Measurements from ENCODE around the gene PPP1CA. TPM values are rescaled to one million over a fixed set of nuclear protein-coding genes. Genes with fewer than 3 reads are reported as not detected.

Gene PPP1CA
- total and polyA plus RNA-seq, 8 donors = 108 to 173 (median 140) TPM

DNA sequence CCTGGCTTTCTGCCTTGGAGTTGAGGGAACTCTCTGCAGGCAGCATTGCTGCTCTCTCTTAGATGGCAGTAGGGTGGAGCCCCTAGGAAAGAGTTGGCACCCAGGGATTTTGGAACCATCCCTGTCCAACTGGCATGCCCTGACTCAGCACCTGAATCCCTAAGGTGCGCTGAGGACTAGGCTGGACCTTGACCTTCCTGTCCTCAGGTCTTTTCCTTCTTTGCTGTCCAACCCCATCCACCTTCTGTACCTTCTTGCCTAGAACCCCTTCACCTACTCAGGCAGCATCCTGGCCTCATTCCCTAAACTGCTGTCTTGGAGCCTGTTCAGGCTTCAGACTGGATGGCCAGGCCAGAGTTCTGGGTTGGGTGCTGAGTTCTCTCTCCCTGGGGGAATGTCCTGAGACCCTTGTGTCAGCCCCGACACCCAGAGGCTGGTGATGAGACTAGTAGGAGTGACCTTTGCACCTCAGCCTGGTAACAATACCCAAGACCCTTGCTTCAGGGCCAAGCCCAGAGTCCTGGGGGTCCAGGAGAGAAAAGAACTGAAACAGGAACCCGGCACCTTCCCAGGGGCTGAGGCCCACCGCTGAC lies 45.8 kb downstream of the PPP1CA start:
- peak overlapping the region; percentile 98 to 100 for H3K27ac ChIP-seq
- no peaks in the 10 kb centered on the region for H3K9me3 ChIP-seq
- DNase-seq (no peak), ATAC-seq (no peak)
- no peak for TF ChIP-seq CTCF (IDR thresholded peaks at IDR 0.05)
- peaks cover 31 to 65% of the 10 kb centered on the region in 2 donors for H3K4me1 ChIP-seq
- intact Hi-C loops (cut with DNase I) = no loop called here
- no peaks in the 10 kb centered on the region for H3K36me3 ChIP-seq
- H3K27me3 ChIP-seq = no peaks in the 10 kb centered on the region
- H3K4me3 ChIP-seq = no peak overlapping the region

DNA sequence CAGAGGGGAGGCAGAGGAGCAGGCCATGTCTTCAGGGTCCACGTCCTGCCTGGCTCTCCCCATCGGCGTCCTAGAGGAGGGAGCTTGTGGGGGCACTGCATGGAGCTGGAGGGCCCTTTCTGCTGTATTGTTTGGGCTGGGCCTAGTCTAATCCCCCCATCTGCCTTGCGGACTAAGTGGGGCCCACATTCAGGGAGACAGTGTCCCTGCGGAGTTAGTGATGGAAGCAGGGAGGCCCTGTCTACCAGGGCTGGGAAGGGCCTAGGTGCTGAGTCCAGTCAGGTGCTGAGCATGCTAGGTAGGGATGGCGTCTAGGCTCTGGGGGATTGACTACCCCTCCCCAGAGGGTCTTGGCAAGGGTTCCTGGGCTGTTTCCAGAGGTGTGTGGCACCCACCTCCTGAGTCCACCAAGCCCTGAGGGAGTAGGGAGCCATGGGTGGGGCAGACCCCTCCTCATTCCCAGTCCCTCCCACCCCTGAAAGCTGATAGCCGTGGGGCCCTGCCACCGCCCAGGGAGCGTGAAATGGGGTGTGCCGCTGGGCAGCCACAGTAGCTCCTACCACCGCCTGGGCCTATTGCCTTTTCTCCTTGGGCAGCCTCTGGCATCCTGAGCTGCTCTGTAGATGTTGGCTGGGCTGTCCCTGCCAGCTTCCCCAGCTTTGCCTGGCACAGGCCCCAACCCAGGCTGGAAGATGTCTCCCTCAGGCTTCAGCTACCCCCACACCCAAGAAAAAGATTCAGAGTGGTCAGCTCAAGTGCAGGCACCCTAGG lies 46.5 kb downstream of the PPP1CA start:
- Histone ChIP-seq H3K4me3 (no peak overlapping the region), H3K27me3 (no peaks in the 10 kb centered on the region), H3K36me3 (no peaks in the 10 kb centered on the region), H3K9me3 (no peaks in the 10 kb centered on the region), H3K4me1 (peaks cover 31 to 67% of the 10 kb centered on the region in 2 donors), H3K27ac (peak overlapping the region; percentile 98 to 100)
- no peak for ATAC-seq
- no peak for DNase-seq
- intact Hi-C loops (cut with DNase I) = no loop called here
- no peak for TF ChIP-seq CTCF (IDR thresholded peaks at IDR 0.05)

GRCh38 chr11:67354075-67355022 lies 47.3 kb downstream of the PPP1CA start:
- Histone ChIP-seq H3K27me3 (no peaks in the 10 kb centered on the region), H3K36me3 (no peaks in the 10 kb centered on the region), H3K27ac (peak overlapping the region; percentile 98 to 100), H3K4me3 (peak overlapping the region; percentile 16 to 77), H3K4me1 (peaks cover 31 to 67% of the 10 kb centered on the region in 2 donors), H3K9me3 (no peaks in the 10 kb centered on the region)
- DNase-seq (peak in 1 of 4 donors; percentile 79), ATAC-seq (peak; percentile 5)
- TF ChIP-seq CTCF (IDR thresholded peaks at IDR 0.05) = no peak
- intact Hi-C loops (cut with DNase I) = loop anchor here in 1 of 2 donors (5.0 kb wide), 1 partner anchor 33 kb away; no protein-coding TSS in a partner anchor

DNA sequence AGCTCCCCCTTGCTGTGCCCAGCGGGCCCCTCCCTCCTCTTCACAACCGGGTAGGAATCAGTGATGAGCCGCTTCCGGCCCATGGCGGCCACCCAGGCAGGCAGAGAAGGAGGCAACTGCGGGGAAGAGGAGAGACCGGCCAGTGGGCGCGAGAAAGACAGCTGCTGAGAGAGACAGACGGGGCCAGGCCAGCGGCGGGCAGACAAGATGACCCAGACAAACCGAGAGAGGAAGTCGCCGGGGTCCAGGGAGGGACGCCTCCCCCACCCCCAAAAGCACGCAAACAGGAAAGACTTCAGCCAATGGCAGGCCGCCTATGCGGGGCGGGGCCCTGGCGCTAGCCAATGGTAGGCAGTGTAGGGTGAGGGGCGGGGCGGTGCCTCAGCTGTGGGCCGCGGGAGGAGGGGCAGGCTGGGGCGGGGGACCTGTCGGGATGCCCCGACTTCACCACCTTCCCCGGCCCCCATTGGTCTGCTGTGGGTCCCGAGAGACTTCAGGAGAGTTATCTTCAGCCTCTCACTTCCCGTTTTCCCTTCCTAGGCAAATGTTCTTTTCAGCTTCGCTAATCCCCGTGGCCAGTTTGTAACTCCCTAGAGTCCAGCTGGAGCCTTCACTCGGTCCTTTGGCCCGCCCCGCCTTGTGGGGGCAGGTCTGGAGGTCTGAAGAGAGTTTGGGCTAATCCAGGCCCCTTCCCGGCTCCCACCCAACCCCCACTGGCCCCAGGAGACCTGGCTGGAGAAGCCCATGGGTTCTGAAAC lies 48.2 kb downstream of the PPP1CA start, which contains the start of gene POLD4:
POLD4 (minus strand) TSS at position 230 of the 758 bp plus-strand sequence; CDS start at position 83, 147 bp downstream.
- DNase-seq = peak; percentile 92 to 99 (median 96)
- Histone ChIP-seq H3K4me1 (peaks cover 31 to 67% of the 10 kb centered on the region in 2 donors), H3K27me3 (no peaks in the 10 kb centered on the region), H3K36me3 (no peaks in the 10 kb centered on the region), H3K4me3 (peak within 1 kb of the TSS; percentile 56 to 77), H3K9me3 (no peaks in the 10 kb centered on the region), H3K27ac (peak within 1 kb of the TSS; percentile 98 to 100)
- no peak for TF ChIP-seq CTCF (IDR thresholded peaks at IDR 0.05)
- peak; percentile 89 for ATAC-seq
- intact Hi-C loops (cut with DNase I) = loop anchor here in 1 of 2 donors (5.0 kb wide), 1 partner anchor 34 kb away; no protein-coding TSS in a partner anchor

All from left lung (tissue), 10 donors.